SK-N-SH treated with all-trans-retinoic acid at 6 μM for 48 hours (cell line): ENCODE data around the gene SPCS3.
A peak's percentile ranks its signal among the peaks of the same experiment; 100 is the strongest.

ENCODE experiments used
- ATAC-seq: fragments of 200-7000 bp; cut with Tn5 transposase; 3 replicates; pipeline ENCODE4 v1.9.1; 2020; ENCODE audit warnings: mild to moderate bottlenecking, moderate library complexity
- ARNTL ChIP-seq: fragments of 450-650 bp; formaldehyde crosslinking; IDR thresholded peaks from 2 replicates; pipeline ENCODE4 v1.5.0; 2020; ENCODE audit warnings: low read depth, mild to moderate bottlenecking, moderate library complexity, borderline replicate concordance
- BACH2 ChIP-seq: fragments of 250-450 bp; sonication (Bioruptor Pico); IDR thresholded peaks from 2 replicates; pipeline ENCODE4 v1.9.0; 2021; ENCODE audit warnings: mild to moderate bottlenecking, borderline replicate concordance
- CREB5 ChIP-seq: fragments of 250-450 bp; sonication (Bioruptor Pico); IDR thresholded peaks from 2 replicates; pipeline ENCODE4 v1.5.1; 2020; ENCODE audit warnings: low read depth, mild to moderate bottlenecking, moderate library complexity
- CSDC2 ChIP-seq: fragments of 250-450 bp; sonication (Bioruptor Pico); IDR thresholded peaks from 2 replicates; pipeline ENCODE4 v1.5.0; 2020; ENCODE audit warnings: mild to moderate bottlenecking, moderate library complexity
- CSRNP3 ChIP-seq: fragments of 250-450 bp; sonication (Bioruptor Pico); IDR thresholded peaks from 2 replicates; pipeline ENCODE4 v1.5.1; 2021; ENCODE audit warnings: mild to moderate bottlenecking, moderate library complexity
- ESRRG ChIP-seq: fragments of 250-450 bp; sonication (Bioruptor Pico); IDR thresholded peaks from 2 replicates; pipeline ENCODE4 v1.6.1; 2021; ENCODE audit warnings: mild to moderate bottlenecking
- GLIS3 ChIP-seq: fragments of 250-450 bp; sonication (Bioruptor Pico); IDR thresholded peaks from 2 replicates; pipeline ENCODE4 v1.5.0; 2020; ENCODE audit warnings: mild to moderate bottlenecking, moderate library complexity
- ISL1 ChIP-seq: fragments of 250-450 bp; sonication (Bioruptor Pico); IDR thresholded peaks from 2 replicates; pipeline ENCODE4 v2.1.2; 2022; ENCODE audit warnings: mild to moderate bottlenecking, moderate library complexity
- PATZ1 ChIP-seq: fragments of 250-450 bp; sonication (Bioruptor Pico); IDR thresholded peaks from 2 replicates; pipeline ENCODE4 v1.8.0; 2020; ENCODE audit warnings: mild to moderate bottlenecking, moderate library complexity, borderline replicate concordance
- POU6F1 ChIP-seq: fragments of 250-450 bp; sonication (Bioruptor Pico); IDR thresholded peaks from 2 replicates; pipeline ENCODE4 v1.8.0; 2021; ENCODE audit warnings: low read depth, mild to moderate bottlenecking, moderate library complexity, borderline replicate concordance
- PPARA ChIP-seq: fragments of 250-450 bp; sonication (Bioruptor Pico); IDR thresholded peaks from 2 replicates; pipeline ENCODE4 v1.5.0; 2020; ENCODE audit warnings: mild to moderate bottlenecking, borderline replicate concordance
- RARB ChIP-seq: fragments of 250-450 bp; sonication (Bioruptor Pico); IDR thresholded peaks from 2 replicates; pipeline ENCODE4 v1.8.0; 2021; ENCODE audit warnings: mild to moderate bottlenecking, moderate library complexity
- SNAI2 ChIP-seq: fragments of 250-450 bp; sonication (Bioruptor Pico); IDR thresholded peaks from 2 replicates; pipeline ENCODE4 v1.5.0; 2020; ENCODE audit warnings: mild to moderate bottlenecking, moderate library complexity
- TCF4 ChIP-seq: fragments of 250-450 bp; sonication (Bioruptor Pico); IDR thresholded peaks from 2 replicates; pipeline ENCODE4 v1.8.0; 2021; ENCODE audit warnings: mild to moderate bottlenecking, moderate library complexity, borderline replicate concordance
- TOX ChIP-seq: fragments of 250-450 bp; sonication (Bioruptor Pico); IDR thresholded peaks from 2 replicates; pipeline ENCODE4 v1.8.0; 2021; ENCODE audit warnings: mild to moderate bottlenecking, moderate library complexity, borderline replicate concordance
- ZC3H10 ChIP-seq: fragments of 250-450 bp; sonication (Bioruptor Pico); IDR thresholded peaks from 2 replicates; pipeline ENCODE4 v1.5.1; 2021; ENCODE audit warnings: mild to moderate bottlenecking, moderate library complexity
- ZFP3 ChIP-seq: fragments of 250-450 bp; sonication (Bioruptor Pico); IDR thresholded peaks from 2 replicates; pipeline ENCODE4 v1.5.0; 2020; ENCODE audit warnings: mild to moderate bottlenecking, moderate library complexity
- ZFP30 ChIP-seq: fragments of 450-650 bp; formaldehyde crosslinking; IDR thresholded peaks from 2 replicates; pipeline ENCODE4 v1.5.0; 2022; ENCODE audit warnings: mild to moderate bottlenecking, moderate library complexity
- ZNF565 ChIP-seq: fragments of 450-650 bp; formaldehyde crosslinking; conservative IDR thresholded peaks from 2 replicates; pipeline ENCODE4 v1.5.0; 2020; ENCODE audit warnings: low read depth, mild to moderate bottlenecking, moderate library complexity
- ZNF70 ChIP-seq: fragments of 450-650 bp; formaldehyde crosslinking; IDR thresholded peaks from 2 replicates; pipeline ENCODE4 v1.5.0; 2020; ENCODE audit warnings: mild to moderate bottlenecking, moderate library complexity
- ZNF8 ChIP-seq: fragments of 450-650 bp; formaldehyde crosslinking; IDR thresholded peaks from 2 replicates; pipeline ENCODE4 v1.5.0; 2020; ENCODE audit warnings: mild to moderate bottlenecking, moderate library complexity

SPCS3 gene

GRCh38 chr4:176274441-176274840 is 45.3 kb upstream of the SPCS3 start:
- TF ChIP-seq ZNF70 (CRISPR knock-in tag) (no peak), ARNTL (CRISPR knock-in tag) (no peak), PATZ1 (CRISPR knock-in tag) (no peak), CSRNP3 (CRISPR knock-in tag) (no peak), BACH2 (CRISPR knock-in tag) (no peak), POU6F1 (CRISPR knock-in tag) (no peak), PPARA (CRISPR knock-in tag) (no peak), SNAI2 (CRISPR knock-in tag) (no peak), ZNF565 (CRISPR knock-in tag) (no peak), ZFP30 (CRISPR knock-in tag) (no peak), TCF4 (CRISPR knock-in tag) (no peak), CREB5 (CRISPR knock-in tag) (no peak), TOX (CRISPR knock-in tag) (no peak), ZC3H10 (CRISPR knock-in tag) (no peak), CSDC2 (CRISPR knock-in tag) (no peak), RARB (no peak), ZNF8 (CRISPR knock-in tag) (no peak), ZFP3 (CRISPR knock-in tag) (no peak), GLIS3 (no peak), ISL1 (CRISPR knock-in tag) (no peak)
- ATAC-seq = no peak

GRCh38 chr4:176276710-176277109 is 43.1 kb upstream of the SPCS3 start:
- TF ChIP-seq RARB (no peak), CSDC2 (CRISPR knock-in tag) (no peak), ZFP30 (CRISPR knock-in tag) (no peak), ZC3H10 (CRISPR knock-in tag) (no peak), BACH2 (CRISPR knock-in tag) (no peak), SNAI2 (CRISPR knock-in tag) (no peak)
- ATAC-seq = no peak

GRCh38 chr4:176277162-176277904 is 42.4 kb upstream of the SPCS3 start:
- ATAC-seq = peak; percentile 95
- TF ChIP-seq ZNF565 (CRISPR knock-in tag) (no peak), ARNTL (CRISPR knock-in tag) (no peak), CSDC2 (CRISPR knock-in tag) (no peak), POU6F1 (CRISPR knock-in tag) (no peak), PPARA (CRISPR knock-in tag) (no peak), TCF4 (CRISPR knock-in tag) (no peak), BACH2 (CRISPR knock-in tag) (no peak), ZFP30 (CRISPR knock-in tag) (no peak), ZNF8 (CRISPR knock-in tag) (no peak), ISL1 (CRISPR knock-in tag) (no peak), CSRNP3 (CRISPR knock-in tag) (no peak), ZC3H10 (CRISPR knock-in tag) (no peak), ESRRG (CRISPR knock-in tag) (no peak), SNAI2 (CRISPR knock-in tag) (no peak), TOX (CRISPR knock-in tag) (no peak), CREB5 (CRISPR knock-in tag) (no peak), GLIS3 (no peak), ZFP3 (CRISPR knock-in tag) (no peak)
- TF ChIP-seq, all 23 proteins: peak for 0
